Neural cell (in vitro differentiated cells): Measurements from ENCODE around the gene RAPGEF4. TPM values are rescaled to one million over a fixed set of nuclear protein-coding genes. Genes with fewer than 3 reads are reported as not detected.

Experiments used
- H2AFZ ChIP-seq: fragments of 200-600, 300-800 bp; sonication (generic), shearing (Covaris generic); 2 replicates; pipeline ENCODE4 v1.6.0; 2014; ENCODE audit warnings: low read depth, mild to moderate bottlenecking, antibody characterized with exemption, low read length, moderate library complexity
- H3F3A ChIP-seq: fragments of 200-600 bp; shearing (Covaris generic); 2 replicates; pipeline ENCODE4 v1.6.1; 2016; ENCODE audit warnings: mild to moderate bottlenecking, moderate library complexity, mixed read lengths, antibody characterized with exemption, low read length; ENCODE audit not compliant: insufficient read depth, poor library complexity, severe bottlenecking
- H3K27ac ChIP-seq: fragments of 200-600, 300-800 bp; sonication (generic), shearing (Covaris generic); 2 replicates; pipeline ENCODE4 v1.5.1; 2014; ENCODE audit warnings: mild to moderate bottlenecking, low read length, moderate library complexity
- H3K27me3 ChIP-seq: fragments of 300-800, 200-600 bp; sonication (generic), shearing (Covaris generic); 2 replicates; pipeline ENCODE4 v1.6.0; 2014; ENCODE audit warnings: mild to moderate bottlenecking, low read depth, low read length, moderate library complexity; ENCODE audit not compliant: insufficient read depth
- H3K36me3 ChIP-seq: fragments of 300-800, 200-600 bp; sonication (generic), shearing (Covaris generic); 2 replicates; pipeline ENCODE4 v1.5.1; 2014; ENCODE audit warnings: mild to moderate bottlenecking, antibody characterized with exemption, low read length, moderate library complexity; ENCODE audit not compliant: insufficient read depth
- H3K4me2 ChIP-seq: fragments of 300-800, 200-600 bp; sonication (generic), shearing (Covaris generic); 2 replicates; pipeline ENCODE4 v1.6.0; 2014; ENCODE audit warnings: mild to moderate bottlenecking, low read length
- H3K4me3 ChIP-seq: fragments of 300-800, 200-600 bp; sonication (generic), shearing (Covaris generic); 2 replicates; pipeline ENCODE4 v1.5.1; 2014; ENCODE audit warnings: mild to moderate bottlenecking, low read length, moderate library complexity
- H3K79me2 ChIP-seq: fragments of 200-600 bp; shearing (Covaris generic); replicated peaks from 2 replicates; pipeline ENCODE4 v1.6.0; 2014; ENCODE audit warnings: mild to moderate bottlenecking, low read length, moderate library complexity; ENCODE audit not compliant: insufficient read depth
- H3K9ac ChIP-seq: fragments of 300-800, 200-600 bp; sonication (generic), shearing (Covaris generic); 2 replicates; pipeline ENCODE4 v1.6.1; 2016; ENCODE audit warnings: mild to moderate bottlenecking, low read length, mixed read lengths
- H3K9me2 ChIP-seq: fragments of 200-600 bp; shearing (Covaris generic); 2 replicates; pipeline ENCODE4 v1.6.1; 2016; ENCODE audit warnings: mild to moderate bottlenecking, low read length, mixed read lengths; ENCODE audit not compliant: insufficient read depth
- H3K9me3 ChIP-seq: fragments of 200-600, 300-800 bp; sonication (generic), shearing (Covaris generic); 2 replicates; pipeline ENCODE4 v1.6.1; 2016; ENCODE audit warnings: mild to moderate bottlenecking, mixed run types, low read length, moderate library complexity, mixed read lengths
- H4K20me1 ChIP-seq: fragments of 200-600 bp; shearing (Covaris generic); 2 replicates; pipeline ENCODE4 v1.6.1; 2016; ENCODE audit warnings: mild to moderate bottlenecking, mixed run types; ENCODE audit not compliant: insufficient read depth
- CTCF ChIP-seq: fragments of 450-650 bp; IDR thresholded peaks from 2 replicates; pipeline ENCODE4 v1.5.1; 2014; ENCODE audit warnings: antibody characterized with exemption, mild to moderate bottlenecking, moderate library complexity; ENCODE audit not compliant: poor library complexity, severe bottlenecking
- EP300 ChIP-seq: fragments of 450-650 bp; conservative IDR thresholded peaks from 2 replicates; pipeline ENCODE4 v1.6.1; 2014; ENCODE audit warnings: antibody characterized with exemption, mild to moderate bottlenecking, moderate library complexity; ENCODE audit not compliant: poor library complexity, severe bottlenecking
- EZH2 ChIP-seq: fragments of 200-600, 300-800 bp; shearing (Covaris generic), sonication (generic); IDR thresholded peaks from 2 replicates; pipeline ENCODE4 v1.6.1; 2014; ENCODE audit warnings: antibody characterized with exemption, low read length, borderline replicate concordance, mild to moderate bottlenecking; ENCODE audit not compliant: insufficient read depth, poor library complexity, severe bottlenecking
- MXI1 ChIP-seq: fragments of 450-650 bp; conservative IDR thresholded peaks from 2 replicates; pipeline ENCODE4 v1.6.1; 2014; ENCODE audit warnings: antibody characterized with exemption, mild to moderate bottlenecking; ENCODE audit not compliant: poor library complexity, severe bottlenecking
- POLR2AphosphoS5 ChIP-seq: IDR thresholded peaks from 2 replicates; pipeline ENCODE4 v1.6.1; 2012
- RAD21 ChIP-seq: fragments of 450-650 bp; conservative IDR thresholded peaks from 2 replicates; pipeline ENCODE4 v1.6.1; 2014; ENCODE audit warnings: antibody characterized with exemption, mild to moderate bottlenecking, moderate library complexity
- REST ChIP-seq: IDR thresholded peaks from 2 replicates; pipeline ENCODE4 v1.6.1; 2012; ENCODE audit warnings: borderline replicate concordance
- SMC3 ChIP-seq: fragments of 450-650 bp; conservative IDR thresholded peaks from 2 replicates; pipeline ENCODE4 v1.6.1; 2014; ENCODE audit warnings: antibody characterized with exemption, mild to moderate bottlenecking, moderate library complexity; ENCODE audit not compliant: poor library complexity
- TAF1 ChIP-seq: IDR thresholded peaks from 2 replicates; pipeline ENCODE4 v1.6.1; 2012; ENCODE audit warnings: low read depth
- polyA plus RNA-seq: library from polyadenylated mRNA; depleted of rRNA; stranded (reverse); fragments of >200 nt; gene quantifications from 2 replicates; pipeline ENCODE4 v1.2.3, GENCODE V29; 2014

Gene RAPGEF4
- polyA plus RNA-seq, 1 donor from 2014 or later = 10.4 TPM

- no peak overlapping the region for H3K4me3 ChIP-seq
- H4K20me1 ChIP-seq = no peaks in the 10 kb centered on the region
- H3K27me3 ChIP-seq = no peaks in the 10 kb centered on the region
- no peak overlapping the region for H3K27ac ChIP-seq
- H3K9me2 ChIP-seq = no peaks in the 10 kb centered on the region
- no peaks in the 10 kb centered on the region for H3K36me3 ChIP-seq
- no peak overlapping the region for H3K9ac ChIP-seq
- H3K79me2 ChIP-seq = no peaks in the 10 kb centered on the region
- H2AFZ ChIP-seq = no peak overlapping the region
- TF ChIP-seq RAD21 (no peak), SMC3 (no peak), TAF1 (no peak), EP300 (no peak), POLR2AphosphoS5 (no peak), EZH2 (no peak), REST (no peak), CTCF (no peak), MXI1 (no peak)
- H3F3A ChIP-seq = no peaks in the 10 kb centered on the region
- no peak overlapping the region for H3K4me2 ChIP-seq
- no peaks in the 10 kb centered on the region for H3K9me3 ChIP-seq
Measured at GRCh38 chr2:173053043-173053699, 317.5 kb downstream of the RAPGEF4 start.

- Histone ChIP-seq H3K9me2 (no peaks in the 10 kb centered on the region), H3K79me2 (no peaks in the 10 kb centered on the region), H3K36me3 (no peaks in the 10 kb centered on the region), H4K20me1 (no peaks in the 10 kb centered on the region), H3K9ac (no peak overlapping the region), H3K9me3 (no peaks in the 10 kb centered on the region), H2AFZ (no peak overlapping the region), H3K27ac (no peak overlapping the region), H3F3A (no peaks in the 10 kb centered on the region), H3K27me3 (no peaks in the 10 kb centered on the region), H3K4me2 (no peak overlapping the region), H3K4me3 (no peak overlapping the region)
- TF ChIP-seq REST = no peak
- TF ChIP-seq EP300 = no peak
- no peak for TF ChIP-seq EZH2
- TF ChIP-seq SMC3 = no peak
- no peak for TF ChIP-seq RAD21
- no peak for TF ChIP-seq CTCF
- TF ChIP-seq TAF1 = no peak
- TF ChIP-seq MXI1 = no peak
- no peak for TF ChIP-seq POLR2AphosphoS5
Measured at GRCh38 chr2:173054466-173054865, 318.8 kb downstream of the RAPGEF4 start.
